Measurements from ENCODE around the gene CAMK1D. TPM values are rescaled to one million over a fixed set of nuclear protein-coding genes. Genes with fewer than 3 reads are reported as not detected.

Gene CAMK1D
- total RNA-seq, 1 experiment from 2014 or later: 1.1 TPM

GRCh38 chr10:12595936-12596576 lies 246.7 kb downstream of the CAMK1D start:
- Histone ChIP-seq H3K27me3 (no peaks in the 10 kb centered on the region), H3K4me1 (peaks cover 9% of the 10 kb centered on the region), H3K36me3 (no peaks in the 10 kb centered on the region), H3K4me3 (no peak overlapping the region), H3K27ac (no peak overlapping the region), H3K9me3 (replicated peaks) (no peaks in the 10 kb centered on the region)
- DNase-seq: no peak

- H3K27ac ChIP-seq: no peak overlapping the region
- DNase-seq: no peak
- H3K27me3 ChIP-seq: no peaks in the 10 kb centered on the region
- H3K4me1 ChIP-seq: peaks cover 9% of the 10 kb centered on the region
- H3K9me3 ChIP-seq (replicated peaks): no peaks in the 10 kb centered on the region
- H3K4me3 ChIP-seq: no peak overlapping the region
- H3K36me3 ChIP-seq: no peaks in the 10 kb centered on the region
Measured at GRCh38 chr10:12597176-12597575, 247.8 kb downstream of the CAMK1D start.

GRCh38 chr10:12597788-12598765 lies 248.7 kb downstream of the CAMK1D start:
- Histone ChIP-seq H3K4me3 (no peak overlapping the region), H3K4me1 (peaks cover 9% of the 10 kb centered on the region), H3K27me3 (no peaks in the 10 kb centered on the region), H3K36me3 (no peaks in the 10 kb centered on the region), H3K27ac (peak overlapping the region; percentile 66), H3K9me3 (replicated peaks) (no peaks in the 10 kb centered on the region)
- DNase-seq: peak; percentile 20 to 53

- no peak for DNase-seq
- H3K4me1 ChIP-seq: peaks cover 9% of the 10 kb centered on the region
- no peak overlapping the region for H3K4me3 ChIP-seq
- H3K27ac ChIP-seq: no peak overlapping the region
- no peaks in the 10 kb centered on the region for H3K27me3 ChIP-seq
- no peaks in the 10 kb centered on the region for H3K9me3 ChIP-seq (replicated peaks)
- no peaks in the 10 kb centered on the region for H3K36me3 ChIP-seq
Measured at GRCh38 chr10:12600652-12601051, 251.3 kb downstream of the CAMK1D start.

- Histone ChIP-seq H3K36me3 (no peaks in the 10 kb centered on the region), H3K27me3 (no peaks in the 10 kb centered on the region), H3K4me1 (peaks cover 13% of the 10 kb centered on the region), H3K4me3 (no peak overlapping the region), H3K9me3 (replicated peaks) (no peaks in the 10 kb centered on the region), H3K27ac (no peak overlapping the region)
- no peak for DNase-seq
Measured at GRCh38 chr10:12602521-12602920, 253.2 kb downstream of the CAMK1D start.

- DNase-seq: no peak
- Histone ChIP-seq H3K27me3 (no peaks in the 10 kb centered on the region), H3K9me3 (replicated peaks) (no peaks in the 10 kb centered on the region), H3K4me3 (no peak overlapping the region), H3K4me1 (peaks cover 3% of the 10 kb centered on the region; the same call in 1 of the 2 replicates), H3K27ac (no peak overlapping the region), H3K36me3 (no peaks in the 10 kb centered on the region)
Measured at GRCh38 chr10:12603766-12604470, 254.6 kb downstream of the CAMK1D start.

- Histone ChIP-seq H3K27ac (0 out of 2 replicates have a peak overlapping the region, but pooled peaks have one; percentile 11), H3K9me3 (replicated peaks) (no peaks in the 10 kb centered on the region), H3K27me3 (no peaks in the 10 kb centered on the region), H3K4me3 (peak overlapping the region; percentile 41), H3K4me1 (peaks cover 3% of the 10 kb centered on the region; the same call in 1 of the 2 replicates), H3K36me3 (no peaks in the 10 kb centered on the region)
- peak; percentile 61 to 73 for DNase-seq
Measured at GRCh38 chr10:12605580-12606405, 256.4 kb downstream of the CAMK1D start.

- no peaks in the 10 kb centered on the region for H3K9me3 ChIP-seq (replicated peaks)
- peaks cover 3% of the 10 kb centered on the region; the same call in 1 of the 2 replicates for H3K4me1 ChIP-seq
- no peaks in the 10 kb centered on the region for H3K27me3 ChIP-seq
- no peaks in the 10 kb centered on the region for H3K36me3 ChIP-seq
- no peak overlapping the region for H3K27ac ChIP-seq
- peak in 1 of 2 experiments; percentile 14 for DNase-seq
- no peak overlapping the region for H3K4me3 ChIP-seq
Measured at GRCh38 chr10:12606461-12606860, 257.1 kb downstream of the CAMK1D start.

GRCh38 chr10:12608761-12609160 lies 259.4 kb downstream of the CAMK1D start:
- H3K27ac ChIP-seq: no peak overlapping the region
- H3K36me3 ChIP-seq: no peaks in the 10 kb centered on the region
- no peak overlapping the region for H3K4me3 ChIP-seq
- no peaks in the 10 kb centered on the region for H3K9me3 ChIP-seq (replicated peaks)
- H3K4me1 ChIP-seq: peaks cover 3% of the 10 kb centered on the region; the same call in 1 of the 2 replicates
- H3K27me3 ChIP-seq: no peaks in the 10 kb centered on the region
- peak in 1 of 2 experiments; percentile 7 for DNase-seq

- DNase-seq: no peak
- no peaks in the 10 kb centered on the region for H3K27me3 ChIP-seq
- no peak overlapping the region for H3K27ac ChIP-seq
- H3K4me1 ChIP-seq: peaks cover 3% of the 10 kb centered on the region; the same call in 1 of the 2 replicates
- H3K4me3 ChIP-seq: no peak overlapping the region
- no peaks in the 10 kb centered on the region for H3K9me3 ChIP-seq (replicated peaks)
- H3K36me3 ChIP-seq: no peaks in the 10 kb centered on the region
Measured at GRCh38 chr10:12609435-12609834, 260.1 kb downstream of the CAMK1D start.

GRCh38 chr10:12613136-12613535 lies 263.8 kb downstream of the CAMK1D start:
- no peak for DNase-seq
- H3K4me3 ChIP-seq: no peak overlapping the region
- no peaks in the 10 kb centered on the region for H3K27me3 ChIP-seq
- no peaks in the 10 kb centered on the region for H3K4me1 ChIP-seq
- no peak overlapping the region for H3K27ac ChIP-seq
- H3K9me3 ChIP-seq (replicated peaks): no peaks in the 10 kb centered on the region
- H3K36me3 ChIP-seq: no peaks in the 10 kb centered on the region

- no peaks in the 10 kb centered on the region for H3K4me1 ChIP-seq
- no peaks in the 10 kb centered on the region for H3K9me3 ChIP-seq (replicated peaks)
- H3K4me3 ChIP-seq: no peak overlapping the region
- DNase-seq: peak in 1 of 2 experiments; percentile 30
- H3K27ac ChIP-seq: no peak overlapping the region
- no peaks in the 10 kb centered on the region for H3K27me3 ChIP-seq
- no peaks in the 10 kb centered on the region for H3K36me3 ChIP-seq
Measured at GRCh38 chr10:12614177-12614995, 265.0 kb downstream of the CAMK1D start.

Measured in SJCRH30 (cell line).